Measurements from ENCODE around the gene ERBB3.

Gene ERBB3

GRCh38 chr12:56128670-56129205 is 48.8 kb downstream of the ERBB3 start:
- POLR2A ChIA-PET: interaction anchor here (1.0 to 3.5 kb wide), 17 partner anchors 8 to 321 kb away, joined by 4 to 56 read pairs (median 9); partner anchors contain the start of genes ANKRD52, COQ10A, MYL6 and MYL6B
- CTCF ChIA-PET: interaction anchor here (1.1 to 2.4 kb wide), 4 partner anchors 9 to 61 kb away, joined by 3 to 11 read pairs (median 5); partner anchors contain the start of genes SMARCC2 and ZC3H10
- DNase-seq (ENCODE audit: extremely low spot score): peak; percentile 24
- no peak for TF ChIP-seq SUZ12 (IDR thresholded peaks at IDR 0.05)
- no peak for TF ChIP-seq FOXA1 (IDR thresholded peaks at IDR 0.05)
- TF ChIP-seq NFRKB (IDR thresholded peaks at IDR 0.05): no peak
- TF ChIP-seq TARDBP (IDR thresholded peaks at IDR 0.05): no peak
- TF ChIP-seq ZNF384 (IDR thresholded peaks at IDR 0.05): no peak
- no peak for TF ChIP-seq PKNOX1 (IDR thresholded peaks at IDR 0.05)
- TF ChIP-seq ARNT (IDR thresholded peaks at IDR 0.05): no peak

- DNase-seq (ENCODE audit: extremely low spot score): peak; percentile 57
- ChIA-PET CTCF (interaction anchor here (2.4 kb wide), 1 partner anchor 60 kb away, joined by 11 read pairs; the partner anchor contains the start of gene SMARCC2), POLR2A (interaction anchor here (1.4 to 3.5 kb wide), 7 partner anchors 8 to 320 kb away, joined by 3 to 56 read pairs (median 20); partner anchors contain the start of genes MYL6B, SMARCC2, TIMELESS and ZC3H10)
- no peak for TF ChIP-seq CTBP1 (IDR thresholded peaks at IDR 0.05; ENCODE audit: borderline replicate concordance)
- no peak for TF ChIP-seq L3MBTL2 (conservative IDR thresholded peaks at IDR 0.05)
- no peak for TF ChIP-seq FOXA1 (IDR thresholded peaks at IDR 0.05)
- no peak for TF ChIP-seq ARNT (IDR thresholded peaks at IDR 0.05)
- TF ChIP-seq HDGF (IDR thresholded peaks at IDR 0.05; ENCODE audit: borderline replicate concordance): no peak
- TF ChIP-seq ZNF384 (IDR thresholded peaks at IDR 0.05): no peak
- no peak for TF ChIP-seq NFRKB (IDR thresholded peaks at IDR 0.05)
- no peak for TF ChIP-seq LEF1 (IDR thresholded peaks at IDR 0.05; ENCODE audit: borderline replicate concordance)
- TF ChIP-seq SP1 (IDR thresholded peaks at IDR 0.05): no peak
- TF ChIP-seq SUZ12 (IDR thresholded peaks at IDR 0.05): no peak
- no peak for TF ChIP-seq PKNOX1 (IDR thresholded peaks at IDR 0.05)
- no peak for TF ChIP-seq ELF4 (IDR thresholded peaks at IDR 0.05)
- TF ChIP-seq BHLHE40 (IDR thresholded peaks at IDR 0.05; ENCODE audit: borderline replicate concordance): no peak
- TF ChIP-seq FOXM1 (IDR thresholded peaks at IDR 0.05; ENCODE audit: borderline replicate concordance): no peak
- no peak for TF ChIP-seq FOXK2 (IDR thresholded peaks at IDR 0.05)
Observed at GRCh38 chr12:56129206-56129941, 49.4 kb downstream of the ERBB3 start.

GRCh38 chr12:56129942-56130495 is 50.1 kb downstream of the ERBB3 start:
- ChIA-PET CTCF (no interaction called here), POLR2A (interaction anchor here (1.4 to 3.5 kb wide), 3 partner anchors 11 to 59 kb away, joined by 3 to 56 read pairs (median 25); partner anchors contain the start of genes SMARCC2 and ZC3H10)
- DNase-seq (ENCODE audit: extremely low spot score): no peak
- TF ChIP-seq PKNOX1 (IDR thresholded peaks at IDR 0.05): no peak
- no peak for TF ChIP-seq TARDBP (IDR thresholded peaks at IDR 0.05)

GRCh38 chr12:56130876-56131275 is 50.9 kb downstream of the ERBB3 start:
- no peak for DNase-seq (ENCODE audit: extremely low spot score)
- CTCF ChIA-PET: no interaction called here
- no peak for TF ChIP-seq NFRKB (IDR thresholded peaks at IDR 0.05)
- TF ChIP-seq FOXM1 (IDR thresholded peaks at IDR 0.05; ENCODE audit: borderline replicate concordance): no peak
- no peak for TF ChIP-seq HDGF (IDR thresholded peaks at IDR 0.05; ENCODE audit: borderline replicate concordance)
- TF ChIP-seq TARDBP (IDR thresholded peaks at IDR 0.05): no peak
- POLR2A ChIA-PET: interaction anchor here (1.4 kb wide), 1 partner anchor 21 kb away, joined by 3 read pairs; no protein-coding TSS in a partner anchor

GRCh38 chr12:56134897-56135296 is 54.9 kb downstream of the ERBB3 start:
- POLR2A ChIA-PET: interaction anchor here (0.9 kb wide), 1 partner anchor 17 kb away, joined by 3 read pairs; the partner anchor contains the start of gene ZC3H10
- TF ChIP-seq L3MBTL2 (conservative IDR thresholded peaks at IDR 0.05) (no peak), BHLHE40 (IDR thresholded peaks at IDR 0.05; ENCODE audit: borderline replicate concordance) (no peak), TARDBP (IDR thresholded peaks at IDR 0.05) (no peak), PKNOX1 (IDR thresholded peaks at IDR 0.05) (no peak), HDGF (IDR thresholded peaks at IDR 0.05; ENCODE audit: borderline replicate concordance) (no peak), ARNT (IDR thresholded peaks at IDR 0.05) (no peak), FOXA1 (IDR thresholded peaks at IDR 0.05) (no peak), FOXM1 (IDR thresholded peaks at IDR 0.05; ENCODE audit: borderline replicate concordance) (no peak), NFRKB (IDR thresholded peaks at IDR 0.05) (no peak), SUZ12 (IDR thresholded peaks at IDR 0.05) (no peak), SP1 (IDR thresholded peaks at IDR 0.05) (no peak), LEF1 (IDR thresholded peaks at IDR 0.05; ENCODE audit: borderline replicate concordance) (no peak), CTBP1 (IDR thresholded peaks at IDR 0.05; ENCODE audit: borderline replicate concordance) (no peak), FOXK2 (IDR thresholded peaks at IDR 0.05) (no peak), ZNF384 (IDR thresholded peaks at IDR 0.05) (no peak), ELF4 (IDR thresholded peaks at IDR 0.05) (no peak)
- DNase-seq (ENCODE audit: extremely low spot score): no peak
- CTCF ChIA-PET: no interaction called here

Measured in HEK293T (cell line).